Stimulated activated CD8-positive, alpha-beta memory T cell treated with anti-CD3 and anti-CD28 coated beads, Interleukin-4, amount 100 ng/mL, for 1 hour (primary cell): ENCODE measurements around the gene TGFBI.

ENCODE experiments used
- DNase-seq, 2 donors: peaks; one replicate each; pipeline ENCODE4 v3.0.0-alpha.2; 2020; ENCODE audit warnings: low read depth in 2 of 2, low spot score in 1 of 2

Gene TGFBI

DNA sequence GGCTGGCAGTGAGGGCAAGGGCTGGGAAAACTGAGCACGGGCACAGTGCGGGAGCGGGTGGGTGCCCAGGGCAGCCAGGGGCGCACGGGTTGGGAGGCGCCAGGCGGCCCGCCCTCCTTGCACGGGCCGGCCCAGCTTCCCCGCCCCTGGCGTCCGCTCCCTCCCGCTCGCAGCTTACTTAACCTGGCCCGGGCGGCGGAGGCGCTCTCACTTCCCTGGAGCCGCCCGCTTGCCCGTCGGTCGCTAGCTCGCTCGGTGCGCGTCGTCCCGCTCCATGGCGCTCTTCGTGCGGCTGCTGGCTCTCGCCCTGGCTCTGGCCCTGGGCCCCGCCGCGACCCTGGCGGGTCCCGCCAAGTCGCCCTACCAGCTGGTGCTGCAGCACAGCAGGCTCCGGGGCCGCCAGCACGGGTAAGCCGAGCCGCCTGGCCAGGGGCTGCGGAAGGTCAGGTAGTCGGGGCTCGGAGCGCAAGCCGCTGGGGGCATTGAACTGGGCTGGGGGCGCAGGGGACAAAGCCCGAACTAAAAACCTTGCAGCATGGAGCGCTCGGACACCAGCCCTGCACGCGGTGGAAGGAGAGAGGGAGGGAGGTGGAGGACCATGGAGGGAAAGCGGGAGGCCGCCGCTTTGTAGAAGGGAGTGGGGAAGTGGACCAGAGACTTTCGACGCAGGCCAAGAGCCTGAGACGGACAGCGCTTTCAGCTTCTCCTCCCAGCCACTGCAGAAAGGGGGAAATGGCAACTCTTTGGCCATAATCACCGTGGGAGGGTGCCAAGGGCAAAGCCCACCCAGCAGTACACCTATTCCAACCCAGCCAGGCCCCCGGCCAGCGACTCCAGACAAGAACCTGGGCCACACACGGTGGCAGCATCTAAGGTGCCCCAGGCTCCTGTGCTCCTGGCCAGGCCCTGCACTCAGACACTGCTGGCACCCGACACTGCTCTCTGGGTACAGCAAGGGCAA is at the start of gene TGFBI:
TGFBI (plus strand) TSS at position 207 of the 961 bp plus-strand sequence; CDS start at position 275, 68 bp downstream.
- DNase-seq, result no peak

DNA sequence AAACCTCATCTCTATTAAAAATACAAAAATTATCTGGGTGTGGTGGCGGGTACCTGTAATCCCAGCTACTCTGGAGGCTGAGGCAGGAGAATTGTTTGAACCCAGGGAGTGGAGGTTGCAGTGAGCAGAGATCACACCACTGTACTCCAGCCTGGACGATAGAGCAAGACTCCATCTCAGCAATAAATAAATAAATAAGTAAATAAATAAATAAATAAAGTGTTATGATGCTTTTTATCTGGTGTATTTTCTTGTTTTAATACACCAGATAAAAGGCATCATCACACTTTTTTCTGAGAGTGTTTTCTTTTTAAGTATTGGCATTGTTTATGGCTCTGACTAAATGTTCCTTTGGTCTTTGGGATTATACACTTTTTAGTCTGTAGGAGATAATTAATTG is 49.8 kb upstream of the TGFBI start:
- DNase-seq, result no peak

- no peak for DNase-seq
These were observed 49.3 kb upstream of the TGFBI start for GRCh38 chr5:135979510-135979909.

DNA sequence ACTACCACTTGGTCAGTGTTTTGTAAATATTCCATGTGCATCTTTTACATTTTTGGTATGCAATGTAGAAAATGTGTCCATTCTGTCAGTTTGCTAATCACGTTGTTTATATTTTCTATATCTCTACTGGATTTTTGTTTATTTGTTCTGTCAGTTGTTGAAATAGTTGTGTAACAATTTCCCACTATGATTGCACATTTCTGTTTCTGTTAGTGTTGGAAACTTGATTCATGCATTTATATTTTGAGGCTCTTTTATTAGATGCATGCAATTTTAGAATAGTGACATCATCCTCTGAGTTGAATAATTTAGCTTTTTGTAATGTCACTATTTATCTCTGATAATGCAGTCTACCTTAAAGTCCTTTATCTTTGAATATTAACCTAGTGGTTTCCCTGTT is 48.2 kb upstream of the TGFBI start:
- no peak for DNase-seq

- no peak for DNase-seq
These were observed 42.8 kb upstream of the TGFBI start for GRCh38 chr5:135985951-135986350.

DNA sequence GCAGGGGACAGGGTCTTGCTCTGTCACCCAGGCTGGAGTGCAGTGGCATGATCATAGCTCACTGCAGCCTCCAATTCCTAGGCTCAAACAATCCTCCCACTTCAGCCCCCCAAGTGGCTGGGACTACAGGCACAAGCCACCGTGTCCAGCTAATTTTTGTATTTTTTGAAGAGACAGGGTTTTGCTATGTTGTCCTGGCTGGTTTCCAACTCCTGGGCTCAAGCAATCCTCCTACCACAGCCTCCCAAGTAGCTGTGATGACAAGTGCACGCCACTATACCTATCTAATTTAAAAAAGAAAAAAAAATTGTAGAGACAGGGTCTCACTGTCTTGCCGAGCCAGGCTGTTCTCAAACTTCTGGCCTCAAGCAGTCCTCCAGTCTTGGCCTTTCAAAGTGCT is 42.4 kb upstream of the TGFBI start:
- DNase-seq, result no peak

DNA sequence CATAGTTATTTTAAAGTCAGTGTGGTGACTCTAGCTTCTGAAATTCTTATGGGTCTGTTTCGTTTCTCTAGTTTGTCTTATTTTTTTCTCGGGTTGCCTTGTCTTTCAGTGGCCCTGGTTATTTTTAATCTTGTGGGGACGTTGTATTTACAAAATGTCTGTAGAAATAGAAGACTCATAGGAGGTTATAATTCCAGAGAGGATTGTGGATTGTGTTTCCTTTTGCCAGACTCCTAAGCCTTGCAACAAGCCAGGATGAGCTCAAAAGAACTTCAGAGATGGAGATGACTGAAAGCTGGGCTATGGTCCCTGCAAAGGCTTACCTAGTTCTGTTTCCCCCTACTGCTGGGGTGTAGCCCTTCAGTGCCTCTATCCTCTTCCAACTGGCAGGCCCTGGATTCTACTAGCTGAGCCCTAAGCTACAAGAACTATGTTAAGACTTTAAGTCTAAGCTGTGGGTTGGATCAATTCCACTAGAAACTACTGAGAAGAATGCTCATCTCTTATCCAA is 41.8 kb upstream of the TGFBI start:
- no peak for DNase-seq

DNA sequence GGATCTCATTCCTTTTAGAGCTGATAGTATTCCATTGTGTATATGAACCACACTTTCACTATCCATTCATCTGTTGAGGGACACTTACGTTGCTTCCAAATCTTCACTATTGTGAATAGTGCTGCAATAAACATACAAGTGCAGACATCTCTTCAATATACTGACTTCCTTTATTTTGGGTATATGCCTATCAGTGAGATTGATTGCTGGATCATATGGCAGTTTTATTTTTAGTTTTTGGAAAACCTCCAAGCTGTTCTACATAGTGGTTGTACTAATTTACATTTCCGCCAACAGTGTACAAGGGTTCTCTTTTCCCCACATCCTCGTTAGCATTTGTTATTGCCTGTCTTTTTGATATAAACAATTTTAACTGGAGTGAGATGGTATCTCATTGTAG is 40.2 kb upstream of the TGFBI start:
- no peak for DNase-seq

DNA sequence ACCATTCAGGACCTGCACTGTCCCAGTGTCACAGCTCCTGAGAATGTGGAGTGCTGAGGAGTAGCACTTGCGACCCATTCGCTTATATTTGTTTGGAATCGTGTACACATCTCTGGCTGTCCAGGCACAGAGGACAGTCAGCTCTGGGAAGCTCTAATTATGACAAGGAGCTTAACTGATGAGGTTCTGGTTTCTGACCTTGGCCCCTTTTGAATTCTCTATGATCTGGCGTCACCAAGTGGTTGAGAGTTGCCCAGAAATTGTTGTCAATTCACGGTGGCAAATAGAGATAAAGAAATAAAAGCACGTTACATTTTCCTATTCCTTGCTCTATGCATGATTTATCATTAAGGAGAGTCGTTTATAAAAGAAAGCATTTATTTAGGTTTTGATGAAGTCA is 39.1 kb upstream of the TGFBI start:
- no peak for DNase-seq

DNA sequence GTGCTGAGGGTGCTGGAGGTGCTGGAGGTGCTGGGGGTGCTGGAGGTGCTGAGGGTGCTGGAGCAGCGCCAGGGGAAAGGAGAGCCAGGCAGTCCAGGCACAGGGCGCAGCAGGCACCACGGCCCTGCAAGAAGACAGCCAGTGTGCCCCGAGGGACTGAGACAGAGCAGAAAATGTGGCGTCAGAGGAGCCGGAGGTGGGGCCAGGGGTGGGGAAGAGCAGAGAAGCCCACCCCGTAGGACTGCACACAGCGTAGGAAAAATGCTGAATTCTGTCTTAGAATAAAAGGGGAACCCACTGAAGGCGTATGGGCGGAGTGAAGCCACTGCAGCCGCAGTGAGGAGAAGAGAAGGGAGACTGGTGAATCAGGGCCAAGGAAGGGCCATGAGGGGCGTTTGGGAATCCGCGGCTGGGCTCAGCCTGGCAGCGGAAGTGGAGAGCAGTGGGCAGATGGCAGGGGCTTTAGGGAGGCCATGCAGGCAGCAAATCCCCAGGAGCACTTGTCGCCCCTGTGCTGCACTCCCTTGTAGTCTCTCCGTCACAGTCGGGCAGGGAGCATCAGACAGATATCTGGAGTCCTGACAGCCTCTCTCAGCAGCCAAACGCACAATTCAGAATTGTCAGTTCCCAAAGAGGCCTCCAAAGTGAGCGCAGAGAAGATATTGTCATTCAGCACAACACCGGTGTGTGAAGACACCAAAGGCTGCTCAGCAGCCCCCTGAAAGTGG is 38.1 kb upstream of the TGFBI start:
- no peak for DNase-seq

DNA sequence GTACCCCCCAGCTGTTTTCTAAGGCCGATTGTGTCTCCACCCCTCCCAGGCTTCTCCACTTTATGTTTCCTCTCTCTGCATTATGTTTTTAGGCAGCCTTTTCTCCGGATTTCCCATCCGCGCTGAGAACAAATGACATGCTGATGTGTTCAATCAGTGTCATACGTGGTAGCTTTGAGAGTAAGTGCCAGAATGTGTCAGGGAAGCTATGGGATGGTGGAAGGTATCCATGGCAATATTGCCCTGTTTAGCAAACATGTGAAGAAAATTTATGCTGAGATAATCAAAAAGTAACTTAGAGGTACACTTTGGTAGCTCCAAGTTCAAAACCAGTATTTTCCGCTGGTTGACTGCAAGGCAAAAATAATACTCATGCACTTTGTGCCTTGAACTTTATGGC is 37.4 kb upstream of the TGFBI start:
- DNase-seq, result no peak

- no peak for DNase-seq
These were observed 35.4 kb upstream of the TGFBI start for GRCh38 chr5:135993335-135993879.

DNA sequence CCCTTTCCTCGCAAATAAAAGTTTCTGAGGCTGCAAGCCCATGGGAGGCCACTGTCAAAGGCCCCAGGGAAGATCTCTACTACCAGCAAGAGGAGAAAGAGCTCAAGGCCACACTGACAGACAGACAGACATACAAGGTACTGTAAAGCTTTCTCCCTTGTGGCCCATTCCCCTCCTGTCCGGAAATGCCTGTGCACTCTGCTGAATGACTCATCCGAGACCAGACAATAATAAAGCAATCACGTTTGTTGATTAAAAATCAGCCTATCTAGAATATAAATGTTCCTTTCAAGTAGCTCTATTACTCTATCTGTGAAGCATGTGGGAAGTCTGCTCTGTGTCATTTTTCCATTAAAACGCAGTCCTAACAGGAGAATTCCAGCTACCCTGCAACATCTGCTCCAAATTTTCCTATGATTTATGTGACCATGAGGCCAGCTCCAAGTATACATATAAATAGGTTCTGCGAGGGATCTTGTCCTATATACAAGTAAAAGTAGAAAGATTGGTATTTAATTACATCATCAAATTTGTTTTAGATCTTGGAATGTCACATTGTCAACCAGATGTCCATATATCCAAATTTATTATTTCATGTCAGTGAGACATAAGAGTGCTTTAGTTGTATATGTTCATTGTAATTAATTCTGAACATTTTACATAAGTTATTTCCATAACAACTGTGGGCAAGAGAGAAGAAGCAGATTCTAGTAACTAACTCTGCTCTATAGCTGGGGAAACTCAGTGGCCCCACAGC is 34.7 kb upstream of the TGFBI start:
- no peak for DNase-seq

DNA sequence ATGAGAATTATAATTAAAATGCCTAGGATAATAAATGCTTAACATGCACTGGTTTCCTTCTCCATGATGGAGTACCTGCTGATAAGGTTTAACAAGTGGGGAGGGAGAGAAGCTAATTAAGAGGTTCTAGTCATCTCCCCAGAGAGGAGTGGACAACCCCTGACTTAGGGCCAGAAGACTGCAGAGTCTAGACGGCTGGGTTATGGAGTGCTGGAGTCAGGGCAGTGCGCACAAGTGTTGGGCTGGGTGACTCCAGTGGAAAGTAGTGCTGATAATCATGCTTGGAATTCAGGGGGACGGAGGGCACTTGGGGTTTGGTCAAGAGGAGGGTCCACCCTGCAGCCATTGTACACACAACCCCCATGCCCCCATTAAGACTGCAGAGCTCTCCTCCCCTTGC is 32.8 kb upstream of the TGFBI start:
- no peak for DNase-seq

DNA sequence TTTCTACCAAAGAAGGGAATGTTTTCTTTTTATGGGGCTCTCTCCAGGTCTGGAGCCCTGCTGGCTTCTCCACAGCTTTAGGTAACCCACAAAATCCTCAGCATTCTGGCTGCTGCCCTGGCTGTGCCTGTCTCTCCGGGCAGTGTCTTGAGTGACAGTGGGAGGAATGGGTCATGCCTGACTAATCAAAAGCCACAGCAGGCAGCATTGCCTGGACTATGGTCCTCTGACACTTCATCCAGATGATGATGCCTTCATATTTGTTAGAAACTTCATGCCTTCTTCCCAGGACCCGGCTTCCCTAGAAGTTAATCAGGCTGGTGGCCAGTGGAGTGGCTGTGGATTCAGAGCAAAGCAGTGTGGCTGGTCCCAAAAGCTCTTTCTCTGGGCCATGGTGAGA is 32.2 kb upstream of the TGFBI start:
- no peak for DNase-seq

DNA sequence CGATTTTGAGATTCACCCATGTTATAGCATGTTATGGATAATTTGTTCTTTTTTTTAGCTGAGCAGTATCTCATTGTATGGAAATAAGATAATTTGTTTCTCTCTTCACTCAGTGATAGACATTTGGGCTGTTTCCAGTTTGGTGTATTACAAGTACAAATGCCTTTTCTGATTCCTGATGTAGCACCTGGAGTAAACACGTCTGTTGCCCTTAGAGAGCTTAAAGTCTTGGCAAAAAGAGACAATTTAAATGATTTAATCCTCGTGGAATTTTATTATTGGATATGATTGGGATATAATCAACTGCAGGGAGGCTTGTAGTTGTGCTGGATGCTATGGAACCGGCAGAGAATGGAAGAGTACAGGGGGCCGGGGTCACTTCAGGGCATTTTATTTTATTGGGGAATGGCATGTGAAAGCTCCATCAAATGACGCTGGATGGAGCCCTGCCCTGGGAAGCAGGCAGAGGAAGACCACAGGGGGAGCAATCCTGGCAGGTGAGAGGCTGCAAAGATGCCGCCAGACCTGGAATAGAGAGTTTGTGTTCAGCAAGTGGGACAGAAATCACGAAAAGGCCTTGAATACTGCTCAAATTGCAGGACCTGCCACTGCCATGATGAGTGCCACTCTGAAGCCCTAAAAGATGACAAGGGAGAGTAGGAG is 31.0 kb upstream of the TGFBI start:
- no peak for DNase-seq

GRCh38 chr5:135998889-135999288 is 29.9 kb upstream of the TGFBI start:
- no peak for DNase-seq

GRCh38 chr5:135999406-136000139 is 29.2 kb upstream of the TGFBI start:
- DNase-seq, result no peak

DNA sequence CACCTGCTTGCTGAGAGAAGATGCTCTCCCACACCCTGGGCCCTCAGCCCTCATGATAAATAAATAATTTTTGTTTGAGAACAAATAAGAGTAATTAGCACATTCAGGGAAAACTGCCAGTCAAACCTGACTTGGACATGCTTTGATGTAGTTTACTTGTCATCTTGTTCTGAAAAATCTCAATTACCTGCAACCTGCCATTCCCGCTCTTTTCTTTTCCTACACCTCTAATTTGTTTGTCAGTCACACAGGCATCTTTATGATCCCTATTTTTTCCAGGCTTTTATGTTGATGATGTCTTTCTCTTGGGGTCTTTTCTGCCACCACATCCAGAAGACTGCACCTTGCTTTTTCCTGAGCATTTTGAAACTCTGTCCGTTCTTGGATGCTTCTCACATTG is 28.6 kb upstream of the TGFBI start:
- no peak for DNase-seq

- DNase-seq, result no peak
These were observed 27.9 kb upstream of the TGFBI start for GRCh38 chr5:136000932-136001331.
